MCF 10A (cell line): ENCODE measurements around the gene ZIC2. TPM values are rescaled to one million over a fixed set of nuclear protein-coding genes. Genes with fewer than 3 reads are reported as not detected.

Source experiments
- BruUV-seq: library from RNA; stranded (reverse); fragments of 400-500 nt; replicated peaks from 2 replicates; lab custom pipeline; 2021; lab: Mats Ljungman, UMichigan
- CTCF ChIA-PET: fragments of 300-600 bp; sonication (Branson Sonifier 250); formaldehyde crosslinking; extraction: SDS; loops from one replicate; lab custom pipeline; 2021; ENCODE audit warnings: antibody characterized with exemption, inconsistent platforms; lab: Yijun Ruan, JAX
- POLR2A ChIA-PET: fragments of 300-600, 350-650 bp; sonication (Branson Sonifier 250); formaldehyde crosslinking; extraction: SDS; loops from one replicate; lab custom pipeline; 2020; ENCODE audit warnings: antibody characterized with exemption, inconsistent platforms; lab: Yijun Ruan, JAX
- DNase-seq: peaks from one replicate; pipeline ENCODE4 v3.0.0-alpha.2; 2018; ENCODE audit not compliant: unreplicated experiment
- H3K27ac Mint-ChIP-seq: one replicate; pipeline ENCODE4 v1.8.0; 2022; ENCODE audit warnings: mild to moderate bottlenecking, low read depth, mixed read lengths; ENCODE audit not compliant: unreplicated experiment
- H3K27me3 Mint-ChIP-seq: one replicate; pipeline ENCODE4 v1.8.0; 2022; ENCODE audit warnings: mixed read lengths; ENCODE audit not compliant: insufficient read depth, unreplicated experiment
- H3K36me3 Mint-ChIP-seq: one replicate; pipeline ENCODE4 v1.8.0; 2022; ENCODE audit warnings: mild to moderate bottlenecking, moderate library complexity, mixed read lengths; ENCODE audit not compliant: insufficient read depth, unreplicated experiment
- H3K4me1 Mint-ChIP-seq: one replicate; pipeline ENCODE4 v1.8.0; 2022; ENCODE audit warnings: mixed read lengths; ENCODE audit not compliant: insufficient read depth, unreplicated experiment
- H3K4me3 Mint-ChIP-seq: one replicate; pipeline ENCODE4 v1.8.0; 2022; ENCODE audit warnings: mild to moderate bottlenecking, moderate library complexity, mixed read lengths; ENCODE audit not compliant: unreplicated experiment
- H3K9me3 Mint-ChIP-seq: one replicate; pipeline ENCODE4 v1.8.0; 2022; ENCODE audit warnings: mixed read lengths; ENCODE audit not compliant: unreplicated experiment
- CTCF ChIP-seq: fragments of 200-600 bp; IDR thresholded peaks from one replicate; pipeline ENCODE4 v1.8.0; 2022; ENCODE audit warnings: antibody characterized with exemption, mild to moderate bottlenecking; ENCODE audit not compliant: unreplicated experiment
- intact Hi-C: fragments of 100-400 bp; cut with micrococcal nuclease; formaldehyde crosslinking; loops from 2 replicates; pipeline ENCODE4 v1.14.1; 2022
- total RNA-seq: library from RNA; stranded (reverse); gene quantifications from 2 replicates; pipeline ENCODE4 v1.2.3, GENCODE V29; 2022

Gene ZIC2
- total RNA-seq, 1 experiment from 2014 or later, result 8.2 TPM

- H3K27me3 Mint-ChIP-seq, result no peaks in the 10 kb centered on the region
- no peak overlapping the region for H3K4me3 Mint-ChIP-seq
- CTCF ChIA-PET, result interaction anchor here (0.5 to 0.7 kb wide), 2 partner anchors 23 to 300 kb away, joined by 3 to 4 read pairs; no protein-coding TSS in a partner anchor
- no peaks in the 10 kb centered on the region for H3K9me3 Mint-ChIP-seq
- no TSS peak for BruUV-seq
- POLR2A ChIA-PET, result no interaction called here
- no peak overlapping the region for H3K27ac Mint-ChIP-seq
- TF ChIP-seq CTCF, result no peak
- DNase-seq, result no peak
- intact Hi-C loops, result no loop called here
- no peaks in the 10 kb centered on the region for H3K36me3 Mint-ChIP-seq
- H3K4me1 Mint-ChIP-seq, result no peaks in the 10 kb centered on the region
Measured at GRCh38 chr13:99955107-99955746, 26.4 kb upstream of the ZIC2 start.

- H3K27me3 Mint-ChIP-seq, result no peaks in the 10 kb centered on the region
- CTCF ChIA-PET, result no interaction called here
- H3K27ac Mint-ChIP-seq, result no peak overlapping the region
- H3K36me3 Mint-ChIP-seq, result no peaks in the 10 kb centered on the region
- H3K4me1 Mint-ChIP-seq, result no peaks in the 10 kb centered on the region
- intact Hi-C loops, result no loop called here
- H3K9me3 Mint-ChIP-seq, result no peaks in the 10 kb centered on the region
- POLR2A ChIA-PET, result no interaction called here
- TF ChIP-seq CTCF, result no peak
- no peak for DNase-seq
- H3K4me3 Mint-ChIP-seq, result no peak overlapping the region
- no TSS peak for BruUV-seq
Measured at GRCh38 chr13:99955747-99956472, 25.7 kb upstream of the ZIC2 start.

GRCh38 chr13:99956473-99957349 is 24.9 kb upstream of the ZIC2 start:
- Mint-ChIP-seq H3K4me3 (no peak overlapping the region), H3K4me1 (no peaks in the 10 kb centered on the region), H3K27ac (no peak overlapping the region), H3K36me3 (no peaks in the 10 kb centered on the region), H3K27me3 (no peaks in the 10 kb centered on the region), H3K9me3 (no peaks in the 10 kb centered on the region)
- no peak for DNase-seq
- ChIA-PET CTCF (no interaction called here), POLR2A (no interaction called here)
- no TSS peak for BruUV-seq
- intact Hi-C loops, result no loop called here
- no peak for TF ChIP-seq CTCF
